GM18517 (cell line): ENCODE data around the gene NUP50.

Source experiments
- ATAC-seq: cut with Tn5 transposase; IDR thresholded peaks from one replicate; pipeline ENCODE4 v1.9.1; 2021; ENCODE audit warnings: mild to moderate bottlenecking, moderate library complexity; ENCODE audit not compliant: unreplicated experiment

The NUP50 gene

DNA sequence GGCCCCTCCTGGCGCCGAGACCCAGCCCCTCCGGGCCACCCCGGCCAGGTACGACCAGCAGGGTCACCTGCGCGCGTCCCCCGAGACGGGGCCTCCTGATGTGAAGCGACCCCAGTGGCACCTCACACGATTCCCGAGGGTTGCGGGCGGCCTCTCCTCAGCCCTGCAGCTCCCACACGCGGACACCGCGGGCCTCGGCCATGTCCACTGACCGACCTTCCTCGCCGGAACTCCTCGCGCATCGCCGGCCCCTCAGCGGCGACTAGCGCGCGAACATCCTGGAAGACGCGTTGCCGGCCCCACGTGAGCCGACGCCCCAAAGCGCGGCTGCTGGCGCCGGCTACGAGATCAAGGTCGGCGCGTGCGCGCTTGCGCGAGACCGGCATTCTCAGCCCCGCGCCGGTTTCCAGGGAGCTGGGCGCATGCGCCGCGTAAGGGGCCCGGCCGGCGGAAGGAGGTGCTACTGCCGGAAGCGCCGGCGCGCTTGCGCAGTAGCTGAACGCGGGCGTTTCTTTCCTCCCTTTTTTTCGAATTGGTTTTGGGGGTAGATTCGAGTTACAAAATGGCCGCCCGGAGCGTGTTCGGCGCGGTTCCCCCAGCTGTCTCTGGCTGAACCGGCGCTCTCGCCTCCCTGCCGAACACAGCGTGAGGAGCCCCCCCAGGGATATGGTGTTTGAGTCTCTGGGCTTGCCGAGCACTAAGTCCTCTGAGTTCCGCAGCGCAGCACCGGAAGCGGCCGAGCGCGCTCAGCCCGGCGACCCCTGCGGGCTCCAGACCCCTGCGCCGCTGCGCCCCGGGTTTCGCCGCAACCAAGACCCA lies at the start of gene NUP50:
TSS of gene NUP50 (plus strand) at position 475 of the 819 bp plus-strand sequence. CDS start 4,253 bp downstream, outside the sequence.
- ATAC-seq = peak; percentile 76

DNA sequence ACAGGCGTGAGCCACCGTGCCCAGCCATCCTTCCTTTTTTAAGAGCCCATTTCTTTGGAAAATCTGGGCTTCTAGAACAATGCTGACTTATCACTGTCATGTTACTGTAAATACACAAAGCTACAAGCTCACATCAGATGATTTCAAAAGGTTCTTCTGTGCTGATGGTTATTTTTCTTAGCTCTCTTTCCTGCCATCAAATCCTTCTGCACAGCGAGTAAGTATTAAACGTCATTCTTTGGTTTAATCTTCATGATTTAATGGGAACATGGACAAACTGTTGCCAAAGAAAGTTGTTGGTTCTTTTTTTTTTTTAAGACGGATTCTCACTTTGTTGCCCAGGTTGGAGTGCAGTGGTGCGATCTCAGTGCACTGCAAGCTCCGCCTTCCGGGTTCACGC lies 43.3 kb upstream of the NUP50 start:
- no peak for ATAC-seq

DNA sequence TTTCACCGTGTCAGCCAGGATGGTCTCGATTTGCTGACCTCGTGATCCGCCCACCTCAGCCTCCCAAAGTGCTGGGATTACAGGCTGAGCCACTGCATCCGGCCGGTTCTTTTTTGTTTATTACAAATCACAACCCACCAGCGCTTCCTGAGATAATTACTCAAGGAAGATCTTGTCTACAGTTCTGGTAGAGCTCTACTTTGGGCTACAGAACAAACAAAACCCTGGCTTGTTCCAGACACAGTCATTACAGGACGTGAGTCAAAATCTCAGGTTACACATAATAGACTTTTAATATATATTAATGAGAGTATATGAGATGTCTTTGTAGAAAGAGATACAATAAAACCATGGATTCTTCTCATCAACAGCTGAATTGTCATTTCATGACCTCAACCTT lies 42.8 kb upstream of the NUP50 start:
- ATAC-seq = no peak

DNA sequence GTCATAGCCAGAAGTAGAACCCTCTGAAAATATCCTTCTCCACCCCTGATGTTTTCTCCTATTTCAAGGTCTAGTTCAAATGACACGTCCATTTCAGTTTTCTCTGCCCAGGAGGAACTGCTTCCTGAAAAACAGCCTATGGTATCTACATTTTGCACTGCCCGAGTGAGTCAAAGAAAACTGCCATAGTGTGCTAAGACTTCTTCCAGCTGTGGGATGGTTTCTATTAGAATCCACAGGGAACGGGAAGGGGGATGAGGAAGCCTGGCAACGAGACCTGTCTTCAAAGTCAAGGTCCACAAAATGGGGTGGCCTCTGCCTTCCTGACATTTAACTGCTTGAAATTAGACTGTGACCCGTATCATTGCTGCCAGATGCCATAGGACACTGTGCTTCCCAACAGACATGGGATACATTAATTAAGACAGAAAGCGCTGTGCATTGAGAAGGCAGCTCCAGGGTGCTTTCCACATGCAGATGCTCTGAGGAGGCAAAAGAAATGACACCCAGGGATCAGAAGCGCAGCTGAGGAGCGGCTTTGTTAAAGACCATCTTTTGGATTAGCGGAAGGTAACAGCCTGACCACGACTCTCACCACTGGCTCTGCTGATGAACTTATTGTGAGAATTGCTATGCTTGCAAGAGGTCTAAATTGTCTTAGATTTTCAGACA lies 39.4 kb upstream of the NUP50 start:
- ATAC-seq = no peak

DNA sequence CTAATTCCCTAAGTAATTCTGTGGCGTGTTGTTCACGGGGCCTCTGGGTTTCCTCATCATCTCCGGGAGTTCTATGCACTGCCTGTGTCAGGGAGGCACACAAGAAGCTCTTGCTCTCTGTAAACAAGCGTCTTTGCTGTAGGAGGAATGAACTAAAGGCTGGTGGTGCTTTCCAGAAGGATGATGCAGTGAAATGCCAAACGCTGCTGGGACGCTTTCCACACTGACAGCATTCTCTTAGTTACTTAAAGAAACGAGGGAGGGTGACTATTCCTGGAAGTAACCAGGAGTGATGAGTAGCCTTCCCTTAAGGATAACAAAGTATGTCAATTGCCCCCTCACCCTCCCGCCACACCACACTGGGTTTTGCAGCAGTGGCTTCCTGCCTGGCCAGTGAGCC lies 38.5 kb upstream of the NUP50 start:
- no peak for ATAC-seq

- ATAC-seq = no peak
Measured at GRCh38 chr22:45127866-45128265, 35.9 kb upstream of the NUP50 start.

DNA sequence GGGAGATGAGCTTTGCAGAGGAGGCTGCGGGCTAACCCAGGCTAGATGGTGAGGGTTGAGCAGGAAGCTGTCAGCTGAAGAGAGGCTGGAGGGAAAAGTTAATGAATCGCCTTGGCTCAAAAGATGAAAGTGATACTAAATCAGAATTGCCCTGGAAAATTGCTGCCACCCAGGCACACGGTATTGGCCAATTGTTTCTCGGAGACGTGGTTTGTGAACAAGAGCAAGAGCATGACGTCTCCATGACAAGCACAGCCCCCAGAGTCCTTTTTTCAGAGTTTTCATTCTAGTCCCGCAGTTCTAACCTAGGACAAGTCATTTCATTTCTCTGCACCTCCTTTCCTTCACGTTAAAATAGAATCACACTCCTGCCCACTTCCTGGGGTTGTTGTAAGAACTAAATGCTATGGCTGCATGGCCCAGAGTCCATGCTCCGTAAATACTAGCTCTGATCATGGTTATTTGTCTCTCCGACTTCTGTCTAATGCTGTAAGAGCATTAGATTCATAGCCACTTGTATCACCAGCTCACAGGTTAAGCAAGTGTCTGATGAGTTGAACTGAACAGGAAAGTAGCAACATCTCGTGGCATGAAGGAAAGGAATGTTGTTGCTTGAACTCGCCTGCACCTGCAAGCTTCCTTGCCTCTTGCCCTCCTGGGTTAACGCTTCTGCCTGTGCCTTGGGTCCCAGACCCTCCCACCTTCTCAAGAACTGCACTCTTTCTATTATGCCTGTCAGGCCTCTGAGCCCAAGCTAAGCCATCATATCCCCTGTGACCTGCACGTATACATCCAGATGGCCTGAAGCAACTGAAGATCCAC lies 33.8 kb upstream of the NUP50 start:
- no peak for ATAC-seq

DNA sequence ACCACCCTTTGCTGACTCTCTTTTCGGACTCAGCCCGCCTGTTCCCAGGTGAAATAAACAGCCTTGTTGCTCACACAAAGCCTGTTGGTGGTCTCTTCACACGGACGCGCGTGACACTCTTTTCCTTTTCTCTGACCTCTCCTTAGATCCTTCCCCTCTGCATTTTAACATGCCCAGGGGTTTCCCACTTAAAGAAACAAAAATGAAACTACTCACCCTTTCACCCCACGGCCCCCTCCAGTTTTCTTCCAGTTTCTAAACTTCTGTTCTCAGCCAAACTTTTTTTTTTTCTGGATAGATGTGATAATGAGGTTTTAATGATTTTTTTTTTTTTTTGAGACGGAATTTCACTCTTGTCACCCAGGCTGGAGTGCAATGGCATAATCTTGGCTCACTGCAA lies 32.8 kb upstream of the NUP50 start:
- no peak for ATAC-seq

DNA sequence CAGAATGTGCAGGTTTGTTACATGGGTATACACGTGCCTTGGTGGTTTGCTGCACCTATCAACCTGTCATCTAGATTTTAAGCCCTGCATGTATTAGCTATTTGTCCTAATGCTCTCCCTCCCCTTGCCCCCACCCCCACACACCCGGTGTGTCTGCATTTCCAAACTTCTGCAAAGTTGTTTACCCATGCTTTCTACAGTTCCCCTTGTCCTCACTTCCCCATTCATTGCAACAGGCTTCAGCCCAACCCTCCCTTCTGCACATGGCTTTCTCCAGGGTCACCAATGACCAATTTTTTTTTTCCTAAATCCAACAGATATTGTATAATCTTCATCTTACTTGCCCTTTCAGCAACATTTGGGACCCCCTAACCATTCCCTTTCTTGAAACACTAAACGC lies 32.0 kb upstream of the NUP50 start:
- ATAC-seq = no peak

DNA sequence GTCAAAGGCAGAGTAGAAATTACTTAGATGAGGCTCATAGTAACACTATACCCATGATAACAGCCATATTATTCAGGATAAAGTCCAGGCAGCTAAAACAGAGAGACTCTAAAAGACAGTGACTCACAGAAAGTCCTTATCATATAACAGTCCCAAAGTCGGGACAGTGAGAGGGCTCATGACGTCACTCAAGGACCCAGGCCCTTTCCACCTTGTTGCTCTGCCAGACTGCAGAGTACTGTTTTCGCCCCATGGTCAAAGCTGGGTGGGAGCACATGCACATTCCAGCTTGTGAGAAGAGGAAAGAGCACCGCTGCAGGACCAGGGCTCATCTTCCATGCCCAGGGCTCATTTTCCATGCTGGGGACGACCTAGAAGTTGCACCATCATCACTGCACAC lies 29.4 kb upstream of the NUP50 start:
- no peak for ATAC-seq

DNA sequence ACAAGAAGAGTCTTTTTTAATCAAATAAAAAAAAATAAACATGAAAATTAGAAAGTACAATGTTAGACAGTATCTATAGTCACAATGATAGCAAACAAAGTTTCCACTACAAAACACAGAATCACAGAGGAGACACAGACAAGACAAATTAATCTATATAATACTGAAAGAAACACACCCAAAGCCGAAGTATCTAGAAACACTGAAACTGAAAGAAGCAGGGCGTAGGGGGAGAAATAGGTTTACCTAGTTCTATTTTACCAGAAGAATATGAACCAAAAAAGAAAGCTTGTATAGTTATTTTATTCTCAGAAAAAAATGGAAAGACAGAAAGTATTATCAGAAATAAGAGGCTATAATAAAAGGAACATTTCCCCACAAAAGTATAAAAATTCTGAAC lies 27.1 kb upstream of the NUP50 start:
- no peak for ATAC-seq

GRCh38 chr22:45139693-45140092 lies 24.0 kb upstream of the NUP50 start:
- ATAC-seq = no peak

DNA sequence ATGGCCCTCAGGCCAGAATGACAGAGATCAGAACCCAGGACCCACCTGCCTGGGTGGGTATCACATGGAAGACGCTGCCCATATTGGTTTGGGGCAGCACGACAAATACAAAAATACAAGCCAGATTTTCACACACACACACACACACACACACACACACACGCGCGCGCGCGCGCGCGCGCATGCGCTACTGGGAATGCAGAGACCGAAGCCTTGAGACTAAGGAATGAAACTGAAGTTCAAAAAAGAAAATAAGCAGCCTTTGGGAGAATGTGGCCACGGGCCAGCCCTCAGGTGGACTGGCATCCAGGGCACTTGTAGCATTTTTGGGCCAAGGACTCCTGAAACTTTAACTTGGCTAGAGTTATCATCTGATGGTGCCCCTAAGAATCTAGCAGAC lies 21.3 kb upstream of the NUP50 start:
- no peak for ATAC-seq

DNA sequence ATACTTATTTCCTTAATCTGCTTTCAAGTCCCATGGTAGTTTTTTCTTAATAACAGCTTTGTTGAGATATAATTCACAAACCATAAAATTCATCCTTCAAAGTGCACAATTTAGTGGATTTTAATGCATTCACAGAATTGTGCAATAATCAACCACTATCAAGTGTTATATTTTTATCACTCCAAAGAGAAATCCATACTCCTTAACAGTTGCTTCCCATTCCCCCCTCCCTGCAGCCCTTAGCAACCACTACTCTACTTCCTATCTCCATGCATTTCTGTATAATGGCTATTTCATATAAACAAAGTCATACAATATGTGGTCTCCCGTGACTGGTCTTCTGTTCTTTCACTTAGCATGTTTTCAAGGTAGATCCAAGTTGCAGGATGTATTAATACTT lies 18.8 kb upstream of the NUP50 start:
- no peak for ATAC-seq

- no peak for ATAC-seq
Measured at GRCh38 chr22:45149671-45150070, 14.1 kb upstream of the NUP50 start.

DNA sequence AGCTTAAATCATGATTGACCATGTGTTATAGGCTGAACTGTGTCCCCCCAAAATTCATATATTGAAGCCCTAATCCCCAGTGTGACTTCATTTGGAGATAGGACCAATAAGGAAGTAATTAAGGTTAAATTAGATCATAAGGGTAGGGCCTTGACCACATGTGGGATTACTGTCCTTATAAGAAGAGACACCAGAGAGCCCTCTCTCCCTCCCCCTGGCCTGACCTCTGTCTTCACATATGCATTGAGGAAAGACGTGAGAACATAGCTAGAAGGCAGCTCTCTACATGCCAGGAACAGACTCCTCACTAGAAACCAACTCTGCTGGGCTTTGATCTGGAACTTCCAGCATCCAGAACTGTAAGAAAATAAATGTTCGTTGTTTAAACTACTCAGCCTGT lies 13.6 kb upstream of the NUP50 start:
- no peak for ATAC-seq

GRCh38 chr22:45151503-45151902 lies 12.2 kb upstream of the NUP50 start:
- no peak for ATAC-seq

DNA sequence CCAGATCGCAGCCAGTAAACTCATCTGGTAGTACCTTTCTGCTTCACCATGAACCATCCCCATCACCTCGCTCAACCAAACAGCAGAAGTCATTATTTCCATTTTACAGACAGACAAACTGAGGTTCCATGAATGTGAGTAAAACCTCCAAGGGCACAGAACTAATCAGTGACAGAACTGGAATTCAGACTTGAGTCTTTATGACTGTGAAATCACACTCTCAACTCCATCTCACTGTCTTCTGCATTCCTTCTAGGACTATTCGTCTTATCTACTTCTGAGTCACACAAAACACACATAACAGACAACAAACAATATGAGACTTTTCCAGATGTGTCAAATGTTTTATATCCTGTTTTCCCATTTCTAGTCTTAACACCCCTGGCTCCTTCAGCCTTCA lies 9.3 kb upstream of the NUP50 start:
- no peak for ATAC-seq

DNA sequence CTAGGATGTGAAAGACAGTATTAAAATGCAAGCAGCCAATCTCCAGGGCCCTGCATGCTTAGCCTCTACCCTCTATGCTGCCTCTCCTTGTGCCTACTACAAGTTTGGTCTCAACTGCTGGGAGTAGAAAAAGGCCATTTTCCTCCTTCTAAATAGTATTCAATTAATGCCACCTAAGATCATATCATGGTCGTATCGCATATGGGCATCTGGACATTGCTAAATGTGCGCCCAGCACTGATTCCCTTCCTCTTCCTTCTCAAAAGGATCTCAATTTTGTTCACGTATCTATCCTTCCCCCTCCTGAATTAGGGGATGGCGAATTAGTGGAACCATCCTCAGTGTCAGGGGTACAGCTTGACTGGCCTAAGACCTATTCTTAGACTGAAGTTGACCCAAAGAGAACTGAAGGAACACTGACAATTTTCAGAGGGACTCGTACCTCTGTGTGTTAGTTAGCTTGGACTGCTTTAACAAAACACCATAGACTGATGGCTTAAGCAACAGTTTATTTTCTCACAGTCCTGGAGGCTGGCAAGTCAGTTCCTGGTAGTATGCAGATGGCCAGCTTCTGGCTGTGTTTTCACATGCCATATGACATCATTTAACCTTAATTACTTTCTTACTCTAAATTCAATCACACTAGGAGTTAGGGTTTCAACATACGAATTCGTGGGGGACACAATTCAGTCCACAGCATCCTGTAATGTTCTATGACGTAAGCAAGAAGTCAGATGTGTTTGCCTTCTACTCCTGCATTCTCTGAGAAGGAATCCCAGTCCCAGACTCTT lies 8.5 kb upstream of the NUP50 start:
- no peak for ATAC-seq

- no peak for ATAC-seq
Measured at GRCh38 chr22:45157907-45158306, 5.8 kb upstream of the NUP50 start.
